ENCODE measurements around the gene STUB1. TPM values are rescaled to one million over a fixed set of nuclear protein-coding genes. Genes with fewer than 3 reads are reported as not detected.

The STUB1 gene
- total and polyA plus RNA-seq, 2 donors: 29.4 to 132 TPM

GRCh38 chr16:648781-649589, 31.2 kb upstream of the STUB1 start, which contains the start of gene WDR90:
TSS of gene WDR90 (plus strand) at chr16:649365. CDS start at chr16:649417, 52 bp downstream.
- peak; percentile 59 for DNase-seq (ENCODE audit: extremely low spot score)
- H3K36me3 ChIP-seq (ENCODE audit: insufficient read depth): no peaks in the 10 kb centered on the region
- H3K4me3 ChIP-seq (ENCODE audit: low read depth, low read length): peak within 1 kb of the TSS; percentile 81
- H3K27ac ChIP-seq (ENCODE audit: low read depth): peak within 1 kb of the TSS; percentile 81
- no peaks in the 10 kb centered on the region for H3K4me1 ChIP-seq (ENCODE audit: insufficient read depth)
- WGBS: 1% methylated on average over 91 of the region's 91 CpGs

GRCh38 chr16:649631-650030, 30.6 kb upstream of the STUB1 start:
- peak overlapping the region; percentile 81 for H3K4me3 ChIP-seq (ENCODE audit: low read depth, low read length)
- WGBS: 1% methylated on average over 44 of the region's 44 CpGs
- H3K36me3 ChIP-seq (ENCODE audit: insufficient read depth): no peaks in the 10 kb centered on the region
- no peak overlapping the region for H3K27ac ChIP-seq (ENCODE audit: low read depth)
- no peaks in the 10 kb centered on the region for H3K4me1 ChIP-seq (ENCODE audit: insufficient read depth)
- DNase-seq (ENCODE audit: extremely low spot score): no peak

GRCh38 chr16:651844-652243, 28.4 kb upstream of the STUB1 start:
- Histone ChIP-seq H3K4me3 (ENCODE audit: low read depth, low read length) (no peak overlapping the region), H3K4me1 (ENCODE audit: insufficient read depth) (no peaks in the 10 kb centered on the region), H3K36me3 (ENCODE audit: insufficient read depth) (no peaks in the 10 kb centered on the region), H3K27ac (ENCODE audit: low read depth) (no peak overlapping the region)
- WGBS: 90% methylated on average over 22 of the region's 22 CpGs
- DNase-seq (ENCODE audit: extremely low spot score): no peak

GRCh38 chr16:652454-653305, 27.5 kb upstream of the STUB1 start:
- Histone ChIP-seq H3K4me3 (ENCODE audit: low read depth, low read length) (no peak overlapping the region), H3K36me3 (ENCODE audit: insufficient read depth) (no peaks in the 10 kb centered on the region), H3K27ac (ENCODE audit: low read depth) (no peak overlapping the region), H3K4me1 (ENCODE audit: insufficient read depth) (no peaks in the 10 kb centered on the region)
- DNase-seq (ENCODE audit: extremely low spot score): no peak
- 81% methylated on average over 28 of the region's 28 CpGs for WGBS

GRCh38 chr16:654034-654433, 26.2 kb upstream of the STUB1 start:
- Histone ChIP-seq H3K4me1 (ENCODE audit: insufficient read depth) (no peaks in the 10 kb centered on the region), H3K27ac (ENCODE audit: low read depth) (no peak overlapping the region), H3K36me3 (ENCODE audit: insufficient read depth) (no peaks in the 10 kb centered on the region), H3K4me3 (ENCODE audit: low read depth, low read length) (no peak overlapping the region)
- 90% methylated on average over 12 of the region's 12 CpGs for WGBS
- no peak for DNase-seq (ENCODE audit: extremely low spot score)

GRCh38 chr16:657487-657886, 22.7 kb upstream of the STUB1 start:
- Histone ChIP-seq H3K27ac (ENCODE audit: low read depth) (no peak overlapping the region), H3K4me3 (ENCODE audit: low read depth, low read length) (no peak overlapping the region), H3K4me1 (ENCODE audit: insufficient read depth) (no peaks in the 10 kb centered on the region), H3K36me3 (ENCODE audit: insufficient read depth) (no peaks in the 10 kb centered on the region)
- DNase-seq (ENCODE audit: extremely low spot score): no peak
- WGBS: 94% methylated on average over 22 of the region's 22 CpGs

- H3K36me3 ChIP-seq (ENCODE audit: insufficient read depth): no peaks in the 10 kb centered on the region
- no peaks in the 10 kb centered on the region for H3K4me1 ChIP-seq (ENCODE audit: insufficient read depth)
- H3K27ac ChIP-seq (ENCODE audit: low read depth): no peak overlapping the region
- 91% methylated on average over 35 of the region's 35 CpGs for WGBS
- no peak for DNase-seq (ENCODE audit: extremely low spot score)
- H3K4me3 ChIP-seq (ENCODE audit: low read depth, low read length): no peak overlapping the region
Measured at GRCh38 chr16:658679-659571, 21.3 kb upstream of the STUB1 start.

- WGBS: 90% methylated on average over 20 of the region's 20 CpGs
- H3K27ac ChIP-seq (ENCODE audit: low read depth): no peak overlapping the region
- no peaks in the 10 kb centered on the region for H3K36me3 ChIP-seq (ENCODE audit: insufficient read depth)
- no peak for DNase-seq (ENCODE audit: extremely low spot score)
- H3K4me1 ChIP-seq (ENCODE audit: insufficient read depth): no peaks in the 10 kb centered on the region
- no peak overlapping the region for H3K4me3 ChIP-seq (ENCODE audit: low read depth, low read length)
Measured at GRCh38 chr16:659618-660017, 20.6 kb upstream of the STUB1 start.

GRCh38 chr16:660132-660458, 20.1 kb upstream of the STUB1 start:
- no peaks in the 10 kb centered on the region for H3K4me1 ChIP-seq (ENCODE audit: insufficient read depth)
- no peak for DNase-seq (ENCODE audit: extremely low spot score)
- H3K36me3 ChIP-seq (ENCODE audit: insufficient read depth): no peaks in the 10 kb centered on the region
- WGBS: 60% methylated on average over 6 of the region's 6 CpGs
- no peak overlapping the region for H3K27ac ChIP-seq (ENCODE audit: low read depth)
- H3K4me3 ChIP-seq (ENCODE audit: low read depth, low read length): no peak overlapping the region

GRCh38 chr16:660459-661183, 19.6 kb upstream of the STUB1 start:
- WGBS: 17% methylated on average over 39 of the region's 43 CpGs
- H3K4me1 ChIP-seq (ENCODE audit: insufficient read depth): no peaks in the 10 kb centered on the region
- DNase-seq (ENCODE audit: extremely low spot score): no peak
- H3K27ac ChIP-seq (ENCODE audit: low read depth): no peak overlapping the region
- H3K36me3 ChIP-seq (ENCODE audit: insufficient read depth): no peaks in the 10 kb centered on the region
- no peak overlapping the region for H3K4me3 ChIP-seq (ENCODE audit: low read depth, low read length)

GRCh38 chr16:661184-661821, 18.9 kb upstream of the STUB1 start:
- 63% methylated on average over 35 of the region's 35 CpGs for WGBS
- H3K4me3 ChIP-seq (ENCODE audit: low read depth, low read length): no peak overlapping the region

GRCh38 chr16:662095-662494, 18.1 kb upstream of the STUB1 start:
- no peak for DNase-seq (ENCODE audit: extremely low spot score)
- Histone ChIP-seq H3K27ac (ENCODE audit: low read depth) (no peak overlapping the region), H3K4me1 (ENCODE audit: insufficient read depth) (no peaks in the 10 kb centered on the region), H3K4me3 (ENCODE audit: low read depth, low read length) (no peak overlapping the region), H3K36me3 (ENCODE audit: insufficient read depth) (no peaks in the 10 kb centered on the region)
- 90% methylated on average over 19 of the region's 19 CpGs for WGBS

More at GRCh38 chr16:661184-661821, 18.9 kb upstream of the STUB1 start:
- Histone ChIP-seq H3K27ac (ENCODE audit: low read depth) (no peak overlapping the region), H3K4me1 (ENCODE audit: insufficient read depth) (no peaks in the 10 kb centered on the region), H3K36me3 (ENCODE audit: insufficient read depth) (no peaks in the 10 kb centered on the region)
- no peak for DNase-seq (ENCODE audit: extremely low spot score)

Data from urinary bladder (tissue), 4 donors.